Body of pancreas (tissue), 4 donors: Measurements from ENCODE around the gene APRT. TPM values are rescaled to one million over a fixed set of nuclear protein-coding genes. Genes with fewer than 3 reads are reported as not detected.

Experiments
- ATAC-seq: fragments of 150-250 bp; one replicate; pipeline ENCODE4 v1.9.1; 2016
- DNase-seq, 4 donors: peaks; one replicate each; pipeline ENCODE4 v3.0.0-alpha.2; 2019
- H3K27ac ChIP-seq, 4 donors: fragments of 200-600 bp; sonication (generic); 1 replicate in 3 of 4; 2 replicates in 1 of 4; pipeline versions ENCODE4 v1.5.1 to v1.6.1; 2016 to 2019; ENCODE audit warnings: mild to moderate bottlenecking in 1 of 4, mixed read lengths in 1 of 4, moderate library complexity in 1 of 4
- H3K27me3 ChIP-seq, 2 donors: fragments of 200-600 bp; sonication (generic); one replicate each; pipeline ENCODE4 v1.6.0; 2016; ENCODE audit warnings: mild to moderate bottlenecking in 1 of 2
- H3K36me3 ChIP-seq, 2 donors: fragments of 200-600 bp; sonication (generic); replicated peaks in 1 of 2; 2 replicates each; pipeline ENCODE4 v1.5.1; 2016; ENCODE audit warnings: low read depth in 2 of 2; ENCODE audit not compliant: insufficient read depth in 1 of 2
- H3K4me1 ChIP-seq: fragments of 200-600 bp; sonication (generic); one replicate; pipeline ENCODE4 v1.6.0; 2016
- H3K4me3 ChIP-seq, 2 donors: fragments of 200-600 bp; sonication (generic); 1 replicate in 1 of 2; 2 replicates in 1 of 2; pipeline ENCODE4 v1.5.1; 2016 to 2019
- H3K9me3 ChIP-seq, 3 donors: fragments of 200-600 bp; sonication (generic); 1 replicate in 2 of 3; 2 replicates in 1 of 3; pipeline ENCODE4 v1.5.1; 2016
- POLR2A ChIP-seq, 3 donors: fragments of 450-650 bp; IDR thresholded peaks; one replicate each; pipeline ENCODE4 v1.6.1; 2016; ENCODE audit warnings: antibody characterized with exemption in 3 of 3, mild to moderate bottlenecking in 2 of 3
- WGBS, 2 donors: methylation state at CpG; one replicate each; pipeline ENCODE4 v1.1.5; 2017; 5-methylcytosine and 5-hydroxymethylcytosine counted together
- intact Hi-C: fragments of 100-400 bp; cut with DNase I; formaldehyde crosslinking; loops from one replicate; pipeline ENCODE4 v1.15.1; 2023
- total RNA-seq, 2 donors: library from RNA; depleted of rRNA; stranded (reverse); fragments of >200 nt; gene quantifications; one replicate each; pipeline ENCODE4 v1.1.0, GENCODE V29; 2016
- TF ChIP-seq, protein P1 (sequence below), 7 experiments: fragments of 450-650 bp in 4 of 7; fragments of 200-600 bp in 3 of 7; sonication (generic) in 3 of 7; IDR thresholded peaks; one replicate each; pipeline ENCODE4 v1.5.1; 2016 to 2019; ENCODE audit warnings: antibody characterized with exemption in 7 of 7

APRT gene
- total RNA-seq, 2 donors from 2014 or later, result 95.9 to 104 TPM

DNA sequence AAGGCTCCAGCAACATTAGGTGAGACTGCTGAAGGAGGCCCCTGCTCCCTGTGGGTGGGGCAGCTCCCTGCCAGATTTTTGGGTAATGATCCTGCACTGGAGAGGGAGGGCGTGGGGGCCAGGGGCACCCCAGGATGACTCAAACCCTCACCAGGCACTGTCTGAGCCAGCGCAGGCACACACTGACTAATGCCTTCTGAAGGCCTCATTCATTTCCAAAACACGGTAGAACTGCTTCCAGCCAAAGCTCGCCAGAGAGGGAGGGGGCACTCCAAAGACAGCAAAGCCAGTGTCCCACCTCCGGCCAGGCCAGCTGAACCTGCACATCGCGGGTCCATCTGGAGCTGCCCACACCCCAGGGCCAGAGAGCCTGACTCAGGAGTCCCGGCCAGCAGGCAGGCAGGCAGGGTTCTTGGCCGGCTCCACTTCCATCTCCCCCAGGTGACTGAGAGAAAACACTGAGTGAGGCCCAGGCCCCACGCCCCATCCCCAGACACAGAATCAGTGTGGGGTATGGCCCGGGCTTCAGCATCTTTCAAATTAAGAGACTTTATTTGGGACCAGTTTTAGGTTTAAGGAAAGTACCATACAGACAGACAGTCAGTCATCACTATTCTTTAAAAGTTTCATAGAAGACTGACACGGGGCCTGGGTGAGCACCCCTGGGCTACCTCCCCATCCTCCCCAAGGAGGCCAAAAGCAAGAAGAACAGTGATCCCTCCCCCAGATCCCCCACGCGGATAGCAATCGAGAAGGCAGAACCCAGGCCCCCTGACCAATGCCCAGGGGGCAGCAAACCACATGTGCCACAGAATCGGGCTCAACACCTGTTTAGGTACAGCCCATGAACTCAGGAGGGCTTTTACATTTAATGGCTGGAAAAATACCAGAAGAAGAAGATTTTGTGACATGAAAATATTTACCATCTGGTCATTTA is 29.0 kb downstream of the APRT start:
- ATAC-seq (no peak), DNase-seq (no peak)
- intact Hi-C loops, result no loop called here
- Histone ChIP-seq H3K27me3 (no peaks in the 10 kb centered on the region), H3K9me3 (no peaks in the 10 kb centered on the region), H3K27ac (peak overlapping the region; percentile 88 to 93 (median 92)), H3K36me3 (no peaks in the 10 kb centered on the region), H3K4me1 (peaks cover 41% of the 10 kb centered on the region), H3K4me3 (no peak overlapping the region)
- 62 to 68% methylated on average over 7 to 16 of the region's 16 CpGs for WGBS, 2 donors
- TF ChIP-seq, protein P1, sequence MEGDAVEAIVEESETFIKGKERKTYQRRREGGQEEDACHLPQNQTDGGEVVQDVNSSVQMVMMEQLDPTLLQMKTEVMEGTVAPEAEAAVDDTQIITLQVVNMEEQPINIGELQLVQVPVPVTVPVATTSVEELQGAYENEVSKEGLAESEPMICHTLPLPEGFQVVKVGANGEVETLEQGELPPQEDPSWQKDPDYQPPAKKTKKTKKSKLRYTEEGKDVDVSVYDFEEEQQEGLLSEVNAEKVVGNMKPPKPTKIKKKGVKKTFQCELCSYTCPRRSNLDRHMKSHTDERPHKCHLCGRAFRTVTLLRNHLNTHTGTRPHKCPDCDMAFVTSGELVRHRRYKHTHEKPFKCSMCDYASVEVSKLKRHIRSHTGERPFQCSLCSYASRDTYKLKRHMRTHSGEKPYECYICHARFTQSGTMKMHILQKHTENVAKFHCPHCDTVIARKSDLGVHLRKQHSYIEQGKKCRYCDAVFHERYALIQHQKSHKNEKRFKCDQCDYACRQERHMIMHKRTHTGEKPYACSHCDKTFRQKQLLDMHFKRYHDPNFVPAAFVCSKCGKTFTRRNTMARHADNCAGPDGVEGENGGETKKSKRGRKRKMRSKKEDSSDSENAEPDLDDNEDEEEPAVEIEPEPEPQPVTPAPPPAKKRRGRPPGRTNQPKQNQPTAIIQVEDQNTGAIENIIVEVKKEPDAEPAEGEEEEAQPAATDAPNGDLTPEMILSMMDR (IDR thresholded peaks at IDR 0.05), result no peak
- TF ChIP-seq POLR2A (IDR thresholded peaks at IDR 0.05), result no peak

DNA sequence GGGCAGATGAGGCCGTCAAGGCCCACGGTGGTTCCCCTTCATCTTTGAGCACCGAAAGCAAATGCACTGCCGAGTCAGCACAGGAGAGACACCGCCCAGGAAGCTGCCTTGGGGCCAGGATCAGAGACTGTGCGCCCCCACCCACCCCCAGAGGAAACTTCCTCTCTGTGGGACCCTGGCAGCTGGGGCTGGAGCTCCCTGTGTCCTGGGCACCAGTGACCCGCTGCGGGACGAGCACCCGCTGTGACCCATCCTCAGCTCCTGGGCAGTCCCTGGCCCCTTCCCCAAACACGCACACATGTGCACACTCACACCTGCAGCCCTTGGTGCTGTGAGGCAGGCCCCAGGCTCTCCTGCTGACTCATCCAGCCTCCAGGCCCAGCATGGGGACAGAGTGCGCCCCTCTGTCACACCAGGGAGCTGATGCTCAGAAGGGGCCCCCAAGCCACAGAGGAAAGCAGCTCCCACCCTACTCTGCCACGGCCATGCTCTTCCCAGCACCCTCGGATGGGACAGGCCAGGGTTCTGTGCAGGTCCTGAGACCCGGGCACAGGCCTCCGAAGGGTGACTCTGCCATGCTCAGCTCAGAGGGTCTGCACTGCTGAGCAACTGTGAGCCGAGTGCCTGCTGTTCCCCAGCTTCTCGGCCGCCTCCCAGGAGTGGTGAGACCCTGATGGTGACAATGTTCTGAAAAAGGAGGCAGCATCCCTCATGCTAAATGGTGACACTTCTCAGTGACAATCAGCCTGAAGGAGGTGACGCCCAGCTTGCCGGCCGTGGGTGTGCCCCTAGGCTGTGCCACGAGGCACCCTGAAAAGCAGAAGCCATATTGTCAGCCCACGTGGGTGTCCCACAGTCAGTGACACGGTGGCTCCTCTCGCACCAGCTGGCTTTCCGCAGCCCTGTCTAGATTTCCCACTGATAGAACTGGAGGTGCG is 30.3 kb downstream of the APRT start:
- peaks cover 41% of the 10 kb centered on the region for H3K4me1 ChIP-seq
- TF ChIP-seq, protein P1 (IDR thresholded peaks at IDR 0.05), result no peak
- no peak for TF ChIP-seq POLR2A (IDR thresholded peaks at IDR 0.05)
- no peaks in the 10 kb centered on the region for H3K27me3 ChIP-seq
- H3K4me3 ChIP-seq, result no peak overlapping the region
- no peak for ATAC-seq
- 59 to 75% methylated on average over 12 to 28 of the region's 28 CpGs for WGBS, 2 donors
- DNase-seq, result peak in 1 of 4 donors; percentile 40
- no peaks in the 10 kb centered on the region for H3K36me3 ChIP-seq
- no peaks in the 10 kb centered on the region for H3K9me3 ChIP-seq
- intact Hi-C loops, result no loop called here
- peak overlapping the region in 1 of 4 donors; percentile 92 for H3K27ac ChIP-seq

DNA sequence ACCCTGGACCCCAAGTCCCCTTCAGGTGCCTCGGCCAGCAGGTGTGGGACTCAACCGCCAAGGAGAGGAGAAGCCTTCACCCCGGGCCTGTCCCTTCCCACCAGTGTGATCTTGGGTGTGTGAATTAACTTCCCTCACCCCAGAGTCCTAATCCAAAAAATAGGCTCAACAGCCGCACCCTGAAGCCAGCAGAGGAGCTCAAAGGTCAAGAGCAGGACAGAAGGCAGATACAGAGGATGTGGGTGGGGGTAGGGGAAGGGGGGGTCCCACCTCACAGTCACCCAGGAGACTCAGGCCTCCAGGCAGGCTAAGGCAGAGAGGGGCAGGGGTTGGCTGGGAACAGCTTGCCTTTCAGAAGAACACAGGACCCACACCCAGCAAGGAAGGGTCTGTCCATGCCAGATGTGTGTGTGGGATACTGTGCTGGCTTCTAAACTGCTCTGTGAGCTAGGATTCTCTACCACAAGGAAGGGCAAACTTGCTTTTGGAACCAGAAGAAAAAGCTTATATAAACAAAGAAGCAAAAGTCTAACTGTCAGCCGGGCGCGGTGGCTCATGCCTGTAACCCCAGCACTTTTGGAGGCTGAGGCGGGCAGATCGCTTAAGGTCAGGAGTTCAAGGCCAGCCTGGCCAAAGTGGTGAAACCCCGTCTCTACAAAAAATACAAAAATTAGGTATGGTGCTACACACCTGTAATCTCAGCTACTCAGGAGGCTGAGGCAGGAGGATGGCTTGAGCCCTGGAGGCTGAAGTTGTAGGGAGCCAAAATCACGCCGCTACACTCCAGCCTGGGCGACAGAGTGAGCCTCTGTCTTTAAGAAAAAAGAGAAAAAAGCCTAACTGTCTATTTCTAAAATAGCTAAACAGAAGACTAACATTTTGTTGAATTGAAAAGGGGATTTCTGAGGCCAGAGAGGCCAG is 31.3 kb downstream of the APRT start:
- intact Hi-C loops, result no loop called here
- whole genome bisulfite sequencing, 2 donors, result 69 to 71% methylated on average over 12 to 13 of the region's 13 CpGs

More for the DNA sequence above, 31.3 kb downstream of the APRT start:
- Histone ChIP-seq H3K27ac (no peak overlapping the region), H3K27me3 (no peaks in the 10 kb centered on the region), H3K4me3 (no peak overlapping the region), H3K9me3 (no peaks in the 10 kb centered on the region), H3K4me1 (peaks cover 37% of the 10 kb centered on the region), H3K36me3 (no peaks in the 10 kb centered on the region)
- DNase-seq (no peak), ATAC-seq (no peak)
- no peak for TF ChIP-seq POLR2A (IDR thresholded peaks at IDR 0.05)
- TF ChIP-seq, protein P1 (IDR thresholded peaks at IDR 0.05), result no peak
